GM12878 (cell line): ENCODE data around the gene PROX2. TPM values are rescaled to one million over a fixed set of nuclear protein-coding genes. Genes with fewer than 3 reads are reported as not detected.

ENCODE experiments used
- CHD1 ChIP-seq: IDR thresholded peaks from 2 replicates; pipeline ENCODE4 v1.6.1; 2012; ENCODE audit warnings: low read depth, low read length, improper control_type of control experiment
- CHD4 ChIP-seq: fragments of 200-600 bp; sonication (generic); IDR thresholded peaks from 2 replicates; pipeline ENCODE4 v1.6.1; 2016; ENCODE audit warnings: mild to moderate bottlenecking
- EGR1 ChIP-seq, 2 experiments: IDR thresholded peaks; 1 replicate in 1 of 2; 2 replicates in 1 of 2; pipeline ENCODE4 v1.6.1; 2011 to 2012; ENCODE audit warnings: low read depth in 2 of 2, low read length in 2 of 2, borderline replicate concordance in 1 of 2, mild to moderate bottlenecking in 1 of 2, moderate library complexity in 1 of 2
- HDAC6 ChIP-seq: fragments of 200-600 bp; sonication (generic); IDR thresholded peaks from one replicate; pipeline ENCODE4 v1.8.0; 2017; ENCODE audit warnings: antibody characterized with exemption; ENCODE audit not compliant: unreplicated experiment
- NFIC ChIP-seq: IDR thresholded peaks from 2 replicates; pipeline ENCODE4 v1.6.1; 2012; ENCODE audit warnings: low read depth, mild to moderate bottlenecking, inconsistent platforms, low read length, moderate library complexity
- NFXL1 ChIP-seq: fragments of 450-650 bp; IDR thresholded peaks from 2 replicates; pipeline ENCODE4 v1.6.1; 2017; ENCODE audit warnings: antibody characterized with exemption, mild to moderate bottlenecking, borderline replicate concordance
- SRF ChIP-seq, 2 experiments: IDR thresholded peaks; 2 replicates each; pipeline ENCODE4 v1.6.1; 2011; ENCODE audit warnings: low read depth in 2 of 2, low read length in 2 of 2, mild to moderate bottlenecking in 1 of 2, moderate library complexity in 1 of 2
- STAT1 ChIP-seq: fragments of 450-650 bp; conservative IDR thresholded peaks from 2 replicates; pipeline ENCODE4 v1.6.1; 2014; ENCODE audit warnings: antibody characterized with exemption, mild to moderate bottlenecking
- TBL1XR1 ChIP-seq: IDR thresholded peaks from 2 replicates; pipeline ENCODE4 v1.6.1; 2012; ENCODE audit warnings: low read depth, low read length, improper control_type of control experiment
- YBX1 ChIP-seq: fragments of 450-650 bp; IDR thresholded peaks from 2 replicates; pipeline ENCODE4 v1.6.1; 2016; ENCODE audit warnings: antibody characterized with exemption
- polyA plus RNA-seq, 11 experiments: library from polyadenylated mRNA; depleted of rRNA in 4 of 11; unstranded in 6 of 11; stranded (reverse) in 5 of 11; fragments of >200 nt; fragmentation: Nextera tagmentation in 4 of 11; fragmentation: Illumina TruSeq in 1 of 11; extraction: Ambion mirVana in 4 of 11; extraction: Trizol in 1 of 11; gene quantifications; 1 replicate in 1 of 11; 2 replicates in 10 of 11; pipeline versions ENCODE4 v1.2.1 to v1.2.3, GENCODE V29; 2011 to 2016; ENCODE audit warnings: inconsistent platforms in 2 of 11, missing spikeins in 2 of 11, low read depth in 1 of 11
- total RNA-seq, 4 experiments: library from RNA; depleted of rRNA in 3 of 4; stranded (reverse); fragments of >200 nt in 3 of 4; fragmentation: Illumina TruSeq in 1 of 4; extraction: Trizol in 1 of 4; gene quantifications; 2 replicates each; pipeline versions ENCODE4 v1.2.1 to v1.2.3, GENCODE V29; 2013 to 2021
- TF ChIP-seq, protein P1 (sequence below): fragments of 450-650 bp; IDR thresholded peaks from 2 replicates; pipeline ENCODE4 v1.6.1; 2017; ENCODE audit warnings: mild to moderate bottlenecking, moderate library complexity
- TF ChIP-seq, protein P2 (sequence below): IDR thresholded peaks from 2 replicates; pipeline ENCODE4 v1.6.1; 2011; ENCODE audit warnings: mild to moderate bottlenecking, low read depth, low read length, moderate library complexity; ENCODE audit not compliant: insufficient replicate concordance
- TF ChIP-seq, protein P3 (sequence below): fragments of 450-650 bp; IDR thresholded peaks from 2 replicates; pipeline ENCODE4 v1.6.1; 2017; ENCODE audit warnings: mild to moderate bottlenecking, low read depth, inconsistent platforms; ENCODE audit not compliant: poor library complexity, severe bottlenecking

PROX2 gene
- total and polyA plus RNA-seq, 10 of the 15 experiments (the other 5 are each of a cell fraction or from before 2014, with no cell fraction given), result 0.04 to 0.42 (median 0.19) TPM

DNA sequence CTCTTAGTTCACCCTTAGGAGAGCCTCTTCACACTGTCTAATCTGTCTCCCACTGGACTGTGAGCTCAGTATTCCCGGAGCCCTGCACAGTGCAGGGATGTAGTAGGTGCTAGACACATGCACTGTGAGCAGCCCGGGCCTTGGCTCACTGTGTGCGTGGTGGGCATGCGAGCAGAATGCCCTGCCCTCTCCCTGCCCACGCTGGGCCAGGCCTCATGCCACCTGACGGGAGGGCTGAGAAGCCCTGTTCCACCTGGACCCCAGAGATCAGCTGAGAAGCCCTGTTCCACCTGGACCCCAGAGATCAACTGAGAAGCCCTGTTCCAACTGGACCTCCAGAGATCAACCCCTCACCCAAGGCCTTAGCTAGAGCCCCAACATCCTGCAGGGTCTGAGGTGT is 36.2 kb upstream of the PROX2 start (continued):
- TF ChIP-seq, protein P1, sequence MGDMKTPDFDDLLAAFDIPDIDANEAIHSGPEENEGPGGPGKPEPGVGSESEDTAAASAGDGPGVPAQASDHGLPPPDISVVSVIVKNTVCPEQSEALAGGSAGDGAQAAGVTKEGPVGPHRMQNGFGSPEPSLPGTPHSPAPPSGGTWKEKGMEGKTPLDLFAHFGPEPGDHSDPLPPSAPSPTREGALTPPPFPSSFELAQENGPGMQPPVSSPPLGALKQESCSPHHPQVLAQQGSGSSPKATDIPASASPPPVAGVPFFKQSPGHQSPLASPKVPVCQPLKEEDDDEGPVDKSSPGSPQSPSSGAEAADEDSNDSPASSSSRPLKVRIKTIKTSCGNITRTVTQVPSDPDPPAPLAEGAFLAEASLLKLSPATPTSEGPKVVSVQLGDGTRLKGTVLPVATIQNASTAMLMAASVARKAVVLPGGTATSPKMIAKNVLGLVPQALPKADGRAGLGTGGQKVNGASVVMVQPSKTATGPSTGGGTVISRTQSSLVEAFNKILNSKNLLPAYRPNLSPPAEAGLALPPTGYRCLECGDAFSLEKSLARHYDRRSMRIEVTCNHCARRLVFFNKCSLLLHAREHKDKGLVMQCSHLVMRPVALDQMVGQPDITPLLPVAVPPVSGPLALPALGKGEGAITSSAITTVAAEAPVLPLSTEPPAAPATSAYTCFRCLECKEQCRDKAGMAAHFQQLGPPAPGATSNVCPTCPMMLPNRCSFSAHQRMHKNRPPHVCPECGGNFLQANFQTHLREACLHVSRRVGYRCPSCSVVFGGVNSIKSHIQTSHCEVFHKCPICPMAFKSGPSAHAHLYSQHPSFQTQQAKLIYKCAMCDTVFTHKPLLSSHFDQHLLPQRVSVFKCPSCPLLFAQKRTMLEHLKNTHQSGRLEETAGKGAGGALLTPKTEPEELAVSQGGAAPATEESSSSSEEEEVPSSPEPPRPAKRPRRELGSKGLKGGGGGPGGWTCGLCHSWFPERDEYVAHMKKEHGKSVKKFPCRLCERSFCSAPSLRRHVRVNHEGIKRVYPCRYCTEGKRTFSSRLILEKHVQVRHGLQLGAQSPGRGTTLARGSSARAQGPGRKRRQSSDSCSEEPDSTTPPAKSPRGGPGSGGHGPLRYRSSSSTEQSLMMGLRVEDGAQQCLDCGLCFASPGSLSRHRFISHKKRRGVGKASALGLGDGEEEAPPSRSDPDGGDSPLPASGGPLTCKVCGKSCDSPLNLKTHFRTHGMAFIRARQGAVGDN, result no peak
- TF ChIP-seq YBX1 (no peak), HDAC6 (no peak), NFIC (no peak), EGR1 (IDR thresholded peaks at IDR 0.05; ENCODE audit: borderline replicate concordance in 1 of 2, low read depth in 2 of 2, low read length in 2 of 2) (no peak), TBL1XR1 (no peak), STAT1 (no peak), NFXL1 (no peak), SRF (IDR thresholded peaks at IDR 0.05; ENCODE audit: low read depth in 2 of 2, low read length in 2 of 2) (no peak), CHD1 (no peak), CHD4 (no peak)
- TF ChIP-seq, protein P2, sequence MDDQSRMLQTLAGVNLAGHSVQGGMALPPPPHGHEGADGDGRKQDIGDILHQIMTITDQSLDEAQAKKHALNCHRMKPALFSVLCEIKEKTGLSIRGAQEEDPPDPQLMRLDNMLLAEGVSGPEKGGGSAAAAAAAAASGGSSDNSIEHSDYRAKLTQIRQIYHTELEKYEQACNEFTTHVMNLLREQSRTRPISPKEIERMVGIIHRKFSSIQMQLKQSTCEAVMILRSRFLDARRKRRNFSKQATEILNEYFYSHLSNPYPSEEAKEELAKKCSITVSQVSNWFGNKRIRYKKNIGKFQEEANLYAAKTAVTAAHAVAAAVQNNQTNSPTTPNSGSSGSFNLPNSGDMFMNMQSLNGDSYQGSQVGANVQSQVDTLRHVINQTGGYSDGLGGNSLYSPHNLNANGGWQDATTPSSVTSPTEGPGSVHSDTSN, result no peak
- TF ChIP-seq, protein P3, sequence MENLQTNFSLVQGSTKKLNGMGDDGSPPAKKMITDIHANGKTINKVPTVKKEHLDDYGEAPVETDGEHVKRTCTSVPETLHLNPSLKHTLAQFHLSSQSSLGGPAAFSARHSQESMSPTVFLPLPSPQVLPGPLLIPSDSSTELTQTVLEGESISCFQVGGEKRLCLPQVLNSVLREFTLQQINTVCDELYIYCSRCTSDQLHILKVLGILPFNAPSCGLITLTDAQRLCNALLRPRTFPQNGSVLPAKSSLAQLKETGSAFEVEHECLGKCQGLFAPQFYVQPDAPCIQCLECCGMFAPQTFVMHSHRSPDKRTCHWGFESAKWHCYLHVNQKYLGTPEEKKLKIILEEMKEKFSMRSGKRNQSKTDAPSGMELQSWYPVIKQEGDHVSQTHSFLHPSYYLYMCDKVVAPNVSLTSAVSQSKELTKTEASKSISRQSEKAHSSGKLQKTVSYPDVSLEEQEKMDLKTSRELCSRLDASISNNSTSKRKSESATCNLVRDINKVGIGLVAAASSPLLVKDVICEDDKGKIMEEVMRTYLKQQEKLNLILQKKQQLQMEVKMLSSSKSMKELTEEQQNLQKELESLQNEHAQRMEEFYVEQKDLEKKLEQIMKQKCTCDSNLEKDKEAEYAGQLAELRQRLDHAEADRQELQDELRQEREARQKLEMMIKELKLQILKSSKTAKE, result no peak
- TF ChIP-seq, all 136 proteins: peak for 0
